Upper lobe of right lung (tissue), 1 donor: Measurements from ENCODE around the gene RFX7. TPM values are rescaled to one million over a fixed set of nuclear protein-coding genes. Genes with fewer than 3 reads are reported as not detected.
"Not testable (repeated sequence)": the region's sequence is repeated elsewhere in the genome, so short reads cannot be mapped to it uniquely, and the experiment has no call there.

Experiments
- ATAC-seq: fragments of 200-7000 bp; cut with Tn5 transposase; one replicate; pipeline ENCODE4 v1.9.1; 2020; ENCODE audit warnings: mild to moderate bottlenecking, moderate library complexity
- DNase-seq: peaks from one replicate; pipeline ENCODE4 v3.0.0-alpha.2; 2020
- H3K27ac ChIP-seq: fragments of 200-600 bp; one replicate; pipeline ENCODE4 v1.8.0; 2022
- H3K27me3 ChIP-seq: fragments of 200-600 bp; one replicate; pipeline ENCODE4 v1.8.0; 2022; ENCODE audit warnings: mild to moderate bottlenecking
- H3K36me3 ChIP-seq: fragments of 200-600 bp; one replicate; pipeline ENCODE4 v1.8.0; 2022
- H3K4me1 ChIP-seq: fragments of 200-600 bp; one replicate; pipeline ENCODE4 v1.8.0; 2022
- H3K4me3 ChIP-seq: fragments of 200-600 bp; one replicate; pipeline ENCODE4 v1.8.0; 2022; ENCODE audit warnings: mild to moderate bottlenecking
- H3K9me3 ChIP-seq: fragments of 200-600 bp; one replicate; pipeline ENCODE4 v1.8.0; 2022
- intact Hi-C: fragments of 100-400 bp; cut with DNase I; formaldehyde crosslinking; loops from one replicate; pipeline ENCODE4 v1.11.0; 2022
- total RNA-seq: library from RNA; stranded (reverse); fragmentation: NEBNext Ultra II Directional; extraction: Animal tissue kit (Norgen Biotek cat#: 25700); gene quantifications from one replicate; pipeline ENCODE4 v1.2.1, GENCODE V29; 2021
- TF ChIP-seq, protein P1 (sequence below): fragments of 200-600 bp; IDR thresholded peaks from one replicate; pipeline ENCODE4 v1.8.0; 2022; ENCODE audit warnings: antibody characterized with exemption
- donor health status: DM: no; HTN: yes; CAD: no; lungs with severe emphysema.

Gene RFX7
- total RNA-seq, 1 donor from 2014 or later: 15.7 TPM

DNA sequence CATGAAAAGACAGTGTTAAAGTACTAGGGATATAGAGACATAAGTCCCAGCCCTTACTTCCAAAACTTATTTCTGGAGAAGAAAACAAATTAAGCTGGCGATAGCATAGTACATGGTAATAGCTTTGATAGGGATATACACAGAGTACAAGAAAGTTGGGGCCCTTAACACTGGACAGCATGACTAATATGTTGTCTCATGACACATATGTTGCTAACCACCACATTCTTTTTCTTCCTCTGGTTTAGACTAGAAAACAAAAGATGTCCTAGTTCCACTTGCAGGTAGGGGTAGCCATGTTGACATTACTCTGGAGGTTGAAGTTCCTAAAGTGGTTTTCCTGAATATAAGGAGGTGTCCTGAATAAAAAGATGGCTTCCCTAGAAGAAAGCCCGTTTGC, 75.3 kb downstream of the RFX7 start:
- no peaks in the 10 kb centered on the region for H3K27me3 ChIP-seq
- no peak for ATAC-seq
- DNase-seq: no peak
- intact Hi-C loops: no loop called here
- no peaks in the 10 kb centered on the region for H3K9me3 ChIP-seq
- H3K4me3 ChIP-seq: no peak overlapping the region
- TF ChIP-seq, protein P1, sequence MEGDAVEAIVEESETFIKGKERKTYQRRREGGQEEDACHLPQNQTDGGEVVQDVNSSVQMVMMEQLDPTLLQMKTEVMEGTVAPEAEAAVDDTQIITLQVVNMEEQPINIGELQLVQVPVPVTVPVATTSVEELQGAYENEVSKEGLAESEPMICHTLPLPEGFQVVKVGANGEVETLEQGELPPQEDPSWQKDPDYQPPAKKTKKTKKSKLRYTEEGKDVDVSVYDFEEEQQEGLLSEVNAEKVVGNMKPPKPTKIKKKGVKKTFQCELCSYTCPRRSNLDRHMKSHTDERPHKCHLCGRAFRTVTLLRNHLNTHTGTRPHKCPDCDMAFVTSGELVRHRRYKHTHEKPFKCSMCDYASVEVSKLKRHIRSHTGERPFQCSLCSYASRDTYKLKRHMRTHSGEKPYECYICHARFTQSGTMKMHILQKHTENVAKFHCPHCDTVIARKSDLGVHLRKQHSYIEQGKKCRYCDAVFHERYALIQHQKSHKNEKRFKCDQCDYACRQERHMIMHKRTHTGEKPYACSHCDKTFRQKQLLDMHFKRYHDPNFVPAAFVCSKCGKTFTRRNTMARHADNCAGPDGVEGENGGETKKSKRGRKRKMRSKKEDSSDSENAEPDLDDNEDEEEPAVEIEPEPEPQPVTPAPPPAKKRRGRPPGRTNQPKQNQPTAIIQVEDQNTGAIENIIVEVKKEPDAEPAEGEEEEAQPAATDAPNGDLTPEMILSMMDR: no peak
- no peak overlapping the region for H3K27ac ChIP-seq
- H3K4me1 ChIP-seq: no peaks in the 10 kb centered on the region
- peaks cover under 1% of the 10 kb centered on the region for H3K36me3 ChIP-seq

DNA sequence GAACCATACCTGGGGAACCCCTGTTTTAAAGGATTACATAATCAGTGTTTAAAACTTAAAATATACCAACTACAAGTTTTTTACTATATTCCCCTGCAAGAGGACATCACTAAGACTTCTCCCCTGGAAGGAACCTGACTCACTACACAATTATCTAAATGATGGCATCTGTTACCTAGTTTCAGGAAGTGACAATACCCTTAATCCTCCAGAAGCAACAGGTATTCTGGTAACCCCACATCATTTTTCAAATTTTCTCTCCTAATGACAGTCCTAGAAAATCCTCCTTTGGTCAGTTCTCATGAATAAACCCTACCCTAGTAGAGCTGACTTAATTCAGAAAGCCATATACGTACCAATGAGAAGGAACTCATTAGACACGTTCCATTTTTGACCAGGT, 78.4 kb downstream of the RFX7 start:
- Histone ChIP-seq H3K9me3 (no peaks in the 10 kb centered on the region), H3K36me3 (no peaks in the 10 kb centered on the region), H3K27me3 (no peaks in the 10 kb centered on the region), H3K27ac (no peak overlapping the region), H3K4me3 (no peak overlapping the region), H3K4me1 (no peaks in the 10 kb centered on the region)
- ATAC-seq: no peak
- DNase-seq: no peak
- intact Hi-C loops: no loop called here
- TF ChIP-seq, protein P1: no peak

DNA sequence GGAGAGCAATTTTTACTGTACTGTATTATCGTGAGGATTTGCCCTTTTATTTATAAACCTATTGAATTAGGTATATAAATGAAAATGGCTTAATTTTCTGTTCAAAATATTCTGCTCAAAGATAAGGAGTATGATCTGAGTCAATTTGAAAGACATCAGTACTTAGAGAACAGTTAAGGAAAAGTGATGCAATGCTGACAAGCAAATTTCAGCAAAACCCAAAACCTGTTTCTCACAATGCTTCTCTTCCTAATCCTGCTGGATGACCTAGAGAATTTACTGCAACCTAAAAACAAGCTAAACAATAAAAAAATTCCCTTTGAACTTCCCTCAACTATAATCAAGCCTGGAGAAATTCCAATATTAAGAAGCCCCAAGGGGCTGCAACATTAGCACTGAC, 82.7 kb downstream of the RFX7 start:
- Histone ChIP-seq H3K36me3 (no peaks in the 10 kb centered on the region), H3K9me3 (no peaks in the 10 kb centered on the region), H3K27ac (no peak overlapping the region), H3K4me1 (no peaks in the 10 kb centered on the region), H3K4me3 (no peak overlapping the region), H3K27me3 (no peaks in the 10 kb centered on the region)
- DNase-seq (no peak), ATAC-seq (no peak)
- intact Hi-C loops: no loop called here
- TF ChIP-seq, protein P1: no peak

DNA sequence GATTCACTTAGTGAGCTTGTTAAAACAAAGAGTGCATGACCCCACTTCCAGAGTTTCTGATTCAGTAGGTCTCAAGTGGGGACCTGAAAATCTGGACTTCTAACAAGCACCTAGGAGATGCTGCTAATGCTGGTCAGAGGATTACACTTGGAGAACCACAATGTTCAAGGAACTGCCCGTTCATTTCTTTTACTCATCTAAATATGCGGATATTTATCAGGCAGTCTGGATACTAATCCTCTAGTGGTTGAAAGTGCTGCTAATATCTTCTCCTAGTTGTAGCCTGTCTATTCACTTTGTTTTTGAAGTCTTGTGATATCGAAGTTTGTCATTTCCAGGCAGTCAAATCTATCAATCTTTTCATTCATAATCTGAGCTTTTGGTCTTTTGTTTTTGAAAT, 86.8 kb downstream of the RFX7 start:
- no peaks in the 10 kb centered on the region for H3K9me3 ChIP-seq
- DNase-seq (no peak), ATAC-seq (no peak)
- TF ChIP-seq, protein P1: no peak
- no peaks in the 10 kb centered on the region for H3K36me3 ChIP-seq
- no peak overlapping the region for H3K4me3 ChIP-seq
- intact Hi-C loops: no loop called here
- H3K27ac ChIP-seq: no peak overlapping the region
- H3K27me3 ChIP-seq: no peaks in the 10 kb centered on the region
- no peaks in the 10 kb centered on the region for H3K4me1 ChIP-seq

DNA sequence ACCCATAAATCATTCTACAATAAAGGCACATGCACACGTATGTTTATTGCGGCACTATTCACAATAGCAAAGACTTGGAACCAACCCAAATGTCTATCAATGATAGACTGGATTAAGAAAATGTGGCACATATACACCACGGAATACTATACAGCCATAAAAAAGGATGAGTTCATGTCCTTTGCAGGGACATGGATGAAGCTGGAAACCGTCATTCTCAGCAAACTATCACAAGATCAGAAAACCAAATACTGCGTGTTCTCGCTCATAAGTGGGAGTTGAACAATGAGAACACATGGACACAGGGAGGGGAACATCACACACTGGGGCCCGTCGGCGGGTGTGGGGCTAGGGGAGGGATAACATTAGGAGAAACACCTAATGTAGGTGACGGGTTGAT, 88.4 kb downstream of the RFX7 start:
- H3K36me3 ChIP-seq, H3K4me1 ChIP-seq, H3K4me3 ChIP-seq, H3K27ac ChIP-seq, H3K27me3 ChIP-seq, intact Hi-C loops, DNase-seq, ATAC-seq, H3K9me3 ChIP-seq: not testable (repeated sequence)

DNA sequence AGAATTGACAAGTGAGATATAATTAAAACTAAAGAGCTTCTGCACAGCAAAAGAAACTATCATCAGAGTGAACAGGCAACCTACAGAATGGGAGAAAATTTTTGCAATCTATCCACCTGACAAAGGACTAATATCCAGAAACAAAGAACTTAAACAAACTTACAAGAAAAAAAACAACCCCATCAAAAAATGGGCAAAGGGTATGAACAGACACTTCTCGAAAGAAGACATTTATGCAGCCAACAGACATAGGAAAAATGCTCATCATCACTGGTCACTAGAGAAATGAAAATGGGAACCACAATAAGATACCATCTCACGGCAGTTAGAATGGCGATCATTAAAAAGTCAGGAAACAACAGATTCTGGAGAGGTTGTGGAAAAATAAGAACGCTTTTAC, 88.9 kb downstream of the RFX7 start:
- ATAC-seq, intact Hi-C loops: not testable (repeated sequence)

DNA sequence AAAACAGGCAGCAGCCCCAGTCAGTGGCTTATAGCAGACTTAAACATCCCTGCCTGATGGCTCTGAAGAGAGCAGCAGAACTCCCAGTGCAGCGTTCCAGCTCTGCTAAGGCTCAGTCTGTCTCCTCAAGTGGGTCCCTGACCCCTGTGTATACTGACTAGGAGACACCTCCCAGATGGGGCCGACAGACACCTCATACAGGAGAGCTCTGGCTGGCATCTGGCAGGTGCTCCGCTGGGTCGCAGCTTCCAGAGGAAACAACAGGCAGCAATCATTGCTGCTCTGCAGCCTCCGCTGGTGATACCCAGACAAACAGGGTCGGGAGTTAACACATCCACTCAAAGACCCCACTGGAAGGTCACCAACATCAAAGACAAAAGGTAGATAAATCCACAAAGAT, 93.5 kb downstream of the RFX7 start:
- Histone ChIP-seq H3K4me1 (peaks cover 4% of the 10 kb centered on the region), H3K9me3 (no peaks in the 10 kb centered on the region), H3K27ac (no peak overlapping the region), H3K4me3 (no peak overlapping the region), H3K27me3 (no peaks in the 10 kb centered on the region), H3K36me3 (no peaks in the 10 kb centered on the region)
- TF ChIP-seq, protein P1: no peak
- intact Hi-C loops: no loop called here
- ATAC-seq (no peak), DNase-seq (no peak)

More for the DNA sequence above, 88.9 kb downstream of the RFX7 start:
- H3K4me3 ChIP-seq, H3K27me3 ChIP-seq, DNase-seq, H3K4me1 ChIP-seq, H3K36me3 ChIP-seq, H3K27ac ChIP-seq, H3K9me3 ChIP-seq: not testable (repeated sequence)
